Loucy (cell line): Measurements from ENCODE around the gene SYCP3.

Experiments used
- H2AFZ ChIP-seq: fragments of 200-600 bp; sonication (generic); 2 replicates; pipeline ENCODE4 v1.6.0; 2016; ENCODE audit warnings: antibody characterized with exemption, mild to moderate bottlenecking, low read length, moderate library complexity
- H3F3A ChIP-seq: fragments of 200-600 bp; 2 replicates; pipeline ENCODE4 v1.6.0; 2016; ENCODE audit warnings: antibody characterized with exemption, low read depth, mild to moderate bottlenecking
- H3K27me3 ChIP-seq: fragments of 200-600 bp; sonication (generic); 2 replicates; pipeline ENCODE4 v1.6.1; 2014; ENCODE audit warnings: low read length, mild to moderate bottlenecking; ENCODE audit not compliant: insufficient read depth, poor library complexity, severe bottlenecking
- H3K36me3 ChIP-seq: fragments of 200-600 bp; sonication (generic); 2 replicates; pipeline ENCODE4 v1.6.1; 2016; ENCODE audit warnings: low read length; ENCODE audit not compliant: insufficient read depth
- H3K4me1 ChIP-seq: fragments of 200-600 bp; sonication (generic); 2 replicates; pipeline ENCODE4 v1.5.1; 2014; ENCODE audit warnings: low read length, mild to moderate bottlenecking; ENCODE audit not compliant: insufficient read depth, poor library complexity, severe bottlenecking
- H3K4me2 ChIP-seq: fragments of 200-600 bp; sonication (generic); 2 replicates; pipeline ENCODE4 v1.6.0; 2014; ENCODE audit warnings: antibody characterized with exemption, low read length, low read depth, mild to moderate bottlenecking; ENCODE audit not compliant: poor library complexity, severe bottlenecking
- H3K4me3 ChIP-seq: fragments of 200-600 bp; sonication (generic); 2 replicates; pipeline ENCODE4 v1.5.1; 2014; ENCODE audit warnings: low read length, mild to moderate bottlenecking, mixed read lengths; ENCODE audit not compliant: poor library complexity, severe bottlenecking
- H3K79me2 ChIP-seq: fragments of 200-600 bp; sonication (generic); 2 replicates; pipeline ENCODE4 v1.6.1; 2014; ENCODE audit warnings: low read length; ENCODE audit not compliant: insufficient read depth
- H3K9ac ChIP-seq: fragments of 200-600 bp; sonication (generic); 2 replicates; pipeline ENCODE4 v1.6.0; 2014; ENCODE audit warnings: mild to moderate bottlenecking, low read depth, low read length, moderate library complexity; ENCODE audit not compliant: poor library complexity, severe bottlenecking
- H3K9me2 ChIP-seq: fragments of 200-600 bp; sonication (generic); replicated peaks from 2 replicates; pipeline ENCODE4 v1.6.1; 2016; ENCODE audit warnings: low read depth, low read length, mixed read lengths
- H3K9me3 ChIP-seq: fragments of 200-600 bp; sonication (generic); 2 replicates; pipeline ENCODE4 v1.6.1; 2014; ENCODE audit warnings: mild to moderate bottlenecking, antibody characterized with exemption, low read length, low read depth; ENCODE audit not compliant: insufficient read depth
- H4K20me1 ChIP-seq: fragments of 200-600 bp; sonication (generic); 2 replicates; pipeline ENCODE4 v1.6.0; 2014; ENCODE audit warnings: antibody characterized with exemption, low read length, mild to moderate bottlenecking; ENCODE audit not compliant: insufficient read depth, poor library complexity, severe bottlenecking
- EZH2phosphoT487 ChIP-seq: fragments of 200-600 bp; IDR thresholded peaks from 2 replicates; pipeline ENCODE4 v1.6.1; 2018; ENCODE audit warnings: antibody characterized with exemption, mild to moderate bottlenecking, moderate library complexity, borderline replicate concordance
- TF ChIP-seq, protein P1 (sequence below): fragments of 200-600 bp; sonication (generic); conservative IDR thresholded peaks from 2 replicates; pipeline ENCODE4 v1.5.1; 2014; ENCODE audit warnings: mild to moderate bottlenecking, antibody characterized with exemption, low read length

SYCP3 gene

GRCh38 chr12:101761350-101761749 lies 22.1 kb upstream of the SYCP3 start:
- Histone ChIP-seq H3K9me2 (no peaks in the 10 kb centered on the region), H3K4me2 (no peak overlapping the region), H3K79me2 (no peaks in the 10 kb centered on the region), H2AFZ (no peak overlapping the region), H3F3A (no peaks in the 10 kb centered on the region), H3K4me3 (no peak overlapping the region), H3K4me1 (no peaks in the 10 kb centered on the region), H3K9ac (no peak overlapping the region), H3K27me3 (no peaks in the 10 kb centered on the region), H3K9me3 (no peaks in the 10 kb centered on the region), H4K20me1 (no peaks in the 10 kb centered on the region), H3K36me3 (peaks cover 73% of the 10 kb centered on the region; the same call in 1 of the 2 replicates)
- TF ChIP-seq EZH2phosphoT487, result no peak
- TF ChIP-seq, protein P1, sequence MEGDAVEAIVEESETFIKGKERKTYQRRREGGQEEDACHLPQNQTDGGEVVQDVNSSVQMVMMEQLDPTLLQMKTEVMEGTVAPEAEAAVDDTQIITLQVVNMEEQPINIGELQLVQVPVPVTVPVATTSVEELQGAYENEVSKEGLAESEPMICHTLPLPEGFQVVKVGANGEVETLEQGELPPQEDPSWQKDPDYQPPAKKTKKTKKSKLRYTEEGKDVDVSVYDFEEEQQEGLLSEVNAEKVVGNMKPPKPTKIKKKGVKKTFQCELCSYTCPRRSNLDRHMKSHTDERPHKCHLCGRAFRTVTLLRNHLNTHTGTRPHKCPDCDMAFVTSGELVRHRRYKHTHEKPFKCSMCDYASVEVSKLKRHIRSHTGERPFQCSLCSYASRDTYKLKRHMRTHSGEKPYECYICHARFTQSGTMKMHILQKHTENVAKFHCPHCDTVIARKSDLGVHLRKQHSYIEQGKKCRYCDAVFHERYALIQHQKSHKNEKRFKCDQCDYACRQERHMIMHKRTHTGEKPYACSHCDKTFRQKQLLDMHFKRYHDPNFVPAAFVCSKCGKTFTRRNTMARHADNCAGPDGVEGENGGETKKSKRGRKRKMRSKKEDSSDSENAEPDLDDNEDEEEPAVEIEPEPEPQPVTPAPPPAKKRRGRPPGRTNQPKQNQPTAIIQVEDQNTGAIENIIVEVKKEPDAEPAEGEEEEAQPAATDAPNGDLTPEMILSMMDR, result no peak

DNA sequence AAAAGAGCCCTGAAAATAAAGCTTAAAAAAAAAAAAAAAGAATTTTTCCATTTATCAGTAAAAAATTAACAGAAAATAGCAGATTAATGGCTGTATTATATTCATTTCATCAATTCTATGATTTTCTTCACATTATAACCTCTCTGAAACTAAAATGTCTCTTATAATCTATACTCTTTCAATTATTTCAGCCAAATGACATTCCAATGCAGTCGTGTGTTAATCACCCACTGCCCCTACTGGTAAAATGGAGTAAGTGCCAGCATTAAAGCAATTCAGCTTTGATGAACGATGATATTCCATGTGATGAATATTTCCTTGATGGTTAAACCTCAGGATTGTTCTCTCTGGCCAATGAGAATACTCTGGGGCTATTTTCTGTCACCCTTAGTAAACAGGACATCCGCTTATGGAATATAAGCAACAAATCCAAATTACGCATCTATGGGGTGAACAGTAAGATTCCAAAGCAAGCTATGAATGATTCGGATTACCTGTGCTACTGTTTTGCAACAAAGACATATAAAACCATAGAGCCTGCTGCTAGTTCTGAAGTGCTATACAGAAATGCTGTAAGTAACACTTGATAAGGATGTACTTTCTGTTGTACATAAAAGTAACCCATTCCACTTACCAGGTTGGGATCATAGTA lies 20.3 kb upstream of the SYCP3 start:
- Histone ChIP-seq H3K4me1 (no peaks in the 10 kb centered on the region), H3K4me3 (no peak overlapping the region), H3F3A (no peaks in the 10 kb centered on the region), H3K9me2 (no peaks in the 10 kb centered on the region), H3K4me2 (no peak overlapping the region), H3K27me3 (no peaks in the 10 kb centered on the region), H3K9ac (no peak overlapping the region), H4K20me1 (no peaks in the 10 kb centered on the region), H3K36me3 (peaks cover 71% of the 10 kb centered on the region; the same call in 1 of the 2 replicates), H2AFZ (no peak overlapping the region), H3K79me2 (no peaks in the 10 kb centered on the region), H3K9me3 (no peaks in the 10 kb centered on the region)
- TF ChIP-seq, protein P1, result peak; percentile 87
- no peak for TF ChIP-seq EZH2phosphoT487

GRCh38 chr12:101750152-101750551 lies 10.9 kb upstream of the SYCP3 start:
- H4K20me1 ChIP-seq, result no peaks in the 10 kb centered on the region
- H3K4me3 ChIP-seq, result no peak overlapping the region
- no peaks in the 10 kb centered on the region for H3K79me2 ChIP-seq
- no peak overlapping the region for H2AFZ ChIP-seq
- no peaks in the 10 kb centered on the region for H3K4me1 ChIP-seq
- no peaks in the 10 kb centered on the region for H3K9me3 ChIP-seq
- H3K4me2 ChIP-seq, result no peak overlapping the region
- no peaks in the 10 kb centered on the region for H3K9me2 ChIP-seq
- no peaks in the 10 kb centered on the region for H3F3A ChIP-seq
- H3K9ac ChIP-seq, result no peak overlapping the region
- H3K36me3 ChIP-seq, result peaks cover 82% of the 10 kb centered on the region; the same call in 1 of the 2 replicates
- H3K27me3 ChIP-seq, result no peaks in the 10 kb centered on the region
- TF ChIP-seq, protein P1, result no peak
- TF ChIP-seq EZH2phosphoT487, result no peak
